IMR-90 (cell line): ENCODE results near the gene OR2F1. TPM values are rescaled to one million over a fixed set of nuclear protein-coding genes. Genes with fewer than 3 reads are reported as not detected.

Source experiments
- ATAC-seq: fragments of 200-7000 bp; cut with Tn5 transposase; 2 replicates; pipeline ENCODE4 v1.9.1; 2020; ENCODE audit warnings: low read depth, mild to moderate bottlenecking, moderate library complexity
- BruUV-seq: library from RNA; stranded (reverse); fragments of 400-500 nt; replicated peaks from 2 replicates; lab custom pipeline; 2021; lab: Mats Ljungman, UMichigan
- CTCF ChIA-PET: fragments of 300-600 bp; formaldehyde crosslinking; extraction: SDS; loops from one replicate; lab custom pipeline; 2021; ENCODE audit warnings: antibody characterized with exemption; lab: Yijun Ruan, JAX
- POLR2A ChIA-PET: fragments of 300-600 bp; sonication (Branson Sonifier 250); formaldehyde crosslinking; loops from one replicate; lab custom pipeline; 2022; ENCODE audit warnings: antibody characterized with exemption; ENCODE audit not compliant: unreplicated experiment; lab: Charles Lee
- DNase-seq: peaks from one replicate; pipeline ENCODE4 v3.0.0; 2013
- H2AFZ ChIP-seq: replicated peaks from 2 replicates; pipeline ENCODE3; 2013; ENCODE audit warnings: low read length, mild to moderate bottlenecking; ENCODE audit not compliant: poor library complexity
- H2AK5ac ChIP-seq: 2 replicates; pipeline ENCODE4 v1.6.1; 2013; ENCODE audit warnings: low read depth, low read length, inconsistent platforms
- H2AK9ac ChIP-seq: replicated peaks from 2 replicates; pipeline ENCODE3; 2013; ENCODE audit warnings: mild to moderate bottlenecking, low read depth, low read length, moderate library complexity; ENCODE audit not compliant: poor library complexity
- H2BK120ac ChIP-seq: 2 replicates; pipeline ENCODE4 v1.6.1; 2013; ENCODE audit warnings: low read depth, low read length, inconsistent platforms
- H2BK15ac ChIP-seq: 3 replicates; pipeline ENCODE4 v1.6.1; 2013; ENCODE audit warnings: low read depth, low read length, inconsistent platforms
- H2BK20ac ChIP-seq: 2 replicates; pipeline ENCODE4 v1.6.1; 2013; ENCODE audit warnings: low read depth, mild to moderate bottlenecking, inconsistent platforms, low read length, moderate library complexity
- H2BK5ac ChIP-seq: 2 replicates; pipeline ENCODE4 v1.6.1; 2013; ENCODE audit warnings: mild to moderate bottlenecking, low read depth, low read length, inconsistent platforms; ENCODE audit not compliant: poor library complexity, severe bottlenecking
- H3K14ac ChIP-seq: replicated peaks from 2 replicates; pipeline ENCODE4 v1.6.1; 2013; ENCODE audit warnings: low read depth, low read length, inconsistent platforms
- H3K18ac ChIP-seq: 2 replicates; pipeline ENCODE4 v1.6.1; 2013; ENCODE audit warnings: low read depth, low read length, control low read depth
- H3K23ac ChIP-seq: 2 replicates; pipeline ENCODE4 v1.6.1; 2013; ENCODE audit warnings: low read depth, low read length, inconsistent platforms
- H3K27ac ChIP-seq: 2 replicates; pipeline ENCODE4 v1.5.1; 2013; ENCODE audit warnings: mild to moderate bottlenecking, control low read depth, low read length; ENCODE audit not compliant: insufficient read depth
- H3K27me3 ChIP-seq: 2 replicates; pipeline ENCODE4 v1.6.1; 2013; ENCODE audit warnings: low read length; ENCODE audit not compliant: control insufficient read depth, insufficient read depth
- H3K36me3 ChIP-seq: 2 replicates; pipeline ENCODE4 v1.6.1; 2013; ENCODE audit warnings: low read length, mixed read lengths; ENCODE audit not compliant: control insufficient read depth, insufficient read depth
- H3K4ac ChIP-seq: 2 replicates; pipeline ENCODE4 v1.6.1; 2013; ENCODE audit warnings: low read depth, low read length, inconsistent platforms
- H3K4me1 ChIP-seq: 2 replicates; pipeline ENCODE4 v1.6.1; 2013; ENCODE audit warnings: low read length, mixed read lengths; ENCODE audit not compliant: control insufficient read depth, insufficient read depth
- H3K4me2 ChIP-seq: 2 replicates; pipeline ENCODE4 v1.6.1; 2013; ENCODE audit warnings: low read depth, mild to moderate bottlenecking, control low read depth, low read length, moderate library complexity
- H3K4me3 ChIP-seq: 2 replicates; pipeline ENCODE4 v1.5.1; 2013; ENCODE audit warnings: low read depth, mild to moderate bottlenecking, control low read depth, low read length, moderate library complexity; ENCODE audit not compliant: insufficient read depth
- H3K56ac ChIP-seq: 2 replicates; pipeline ENCODE4 v1.6.1; 2013; ENCODE audit warnings: low read length, inconsistent platforms; ENCODE audit not compliant: insufficient read depth; ENCODE audit errors: extremely low read depth
- H3K79me1 ChIP-seq, 2 experiments: 2 replicates each; pipeline ENCODE4 v1.6.1; 2013; ENCODE audit warnings: low read length in 2 of 2, inconsistent platforms in 1 of 2, low read depth in 1 of 2
- H3K9ac ChIP-seq: 2 replicates; pipeline ENCODE4 v1.6.1; 2013; ENCODE audit warnings: low read depth, low read length, control low read depth
- H3K9me1 ChIP-seq: 2 replicates; pipeline ENCODE4 v1.6.1; 2013; ENCODE audit warnings: low read length, inconsistent platforms; ENCODE audit not compliant: insufficient read depth
- H3K9me3 ChIP-seq: 2 replicates; pipeline ENCODE4 v1.6.1; 2013; ENCODE audit warnings: low read length; ENCODE audit not compliant: control insufficient read depth, insufficient read depth
- H4K20me1 ChIP-seq: 2 replicates; pipeline ENCODE4 v1.6.1; 2013; ENCODE audit warnings: low read length, inconsistent platforms; ENCODE audit not compliant: insufficient read depth
- H4K5ac ChIP-seq: 2 replicates; pipeline ENCODE4 v1.6.1; 2013; ENCODE audit warnings: mild to moderate bottlenecking, low read depth, low read length, control low read depth
- H4K8ac ChIP-seq, 2 experiments: 2 replicates each; pipeline ENCODE4 v1.6.1; 2013; ENCODE audit warnings: low read depth in 2 of 2, low read length in 2 of 2, control low read depth in 1 of 2, inconsistent platforms in 1 of 2
- H4K91ac ChIP-seq: 2 replicates; pipeline ENCODE4 v1.6.1; 2013; ENCODE audit warnings: low read depth, low read length, inconsistent platforms; ENCODE audit not compliant: insufficient read depth
- BHLHE40 ChIP-seq: fragments of 150-350 bp; IDR thresholded peaks from 2 replicates; pipeline ENCODE4 v1.6.1; 2016; ENCODE audit warnings: mild to moderate bottlenecking, low read depth, low read length
- CTCF ChIP-seq: conservative IDR thresholded peaks from 2 replicates; pipeline ENCODE4 v1.5.1; 2012; ENCODE audit warnings: mild to moderate bottlenecking, low read depth, low read length, improper control_type of control experiment
- ELK1 ChIP-seq: fragments of 150-350 bp; IDR thresholded peaks from 2 replicates; pipeline ENCODE4 v1.6.1; 2016; ENCODE audit warnings: low read depth, mild to moderate bottlenecking, low read length, moderate library complexity, borderline replicate concordance
- MAFK ChIP-seq: IDR thresholded peaks from 2 replicates; pipeline ENCODE4 v1.6.1; 2012; ENCODE audit warnings: low read depth, low read length, improper control_type of control experiment
- MAZ ChIP-seq: IDR thresholded peaks from 2 replicates; pipeline ENCODE4 v1.6.1; 2012; ENCODE audit warnings: low read depth, mild to moderate bottlenecking, low read length, improper control_type of control experiment, moderate library complexity, borderline replicate concordance
- MXI1 ChIP-seq: IDR thresholded peaks from 2 replicates; pipeline ENCODE4 v1.6.1; 2012; ENCODE audit warnings: low read depth, mild to moderate bottlenecking, low read length, moderate library complexity, borderline replicate concordance
- RCOR1 ChIP-seq: IDR thresholded peaks from 2 replicates; pipeline ENCODE4 v1.6.1; 2012; ENCODE audit warnings: mild to moderate bottlenecking, low read length, improper control_type of control experiment; ENCODE audit not compliant: insufficient replicate concordance
- RFX5 ChIP-seq: IDR thresholded peaks from 2 replicates; pipeline ENCODE4 v1.8.0; 2012; ENCODE audit warnings: low read depth, mild to moderate bottlenecking, low read length, moderate library complexity
- WGBS, 2 experiments: methylation state at CpG; one replicate each; pipeline versions ENCODE4 v1.1.5 to v1.1.7; 2013; ENCODE audit warnings: missing lambda C conversion rate in 2 of 2; ENCODE audit not compliant: insufficient read length in 1 of 2; ENCODE audit errors: extremely low coverage in 2 of 2; 5-methylcytosine and 5-hydroxymethylcytosine counted together
- dilution Hi-C: fragments of 300-500 bp; cut with HindIII; formaldehyde crosslinking; loops from one replicate; pipeline ENCODE4 v1.14.3; 2018; ENCODE audit warnings: low sequenced_read_pairs; ENCODE audit not compliant: unreplicated experiment
- in situ Hi-C: fragments of 300-500 bp; cut with MboI; formaldehyde crosslinking; loops from 3 replicates; pipeline ENCODE4 v1.14.3; 2019; ENCODE audit warnings: low sequenced_read_pairs, inconsistent platforms, mixed read lengths
- intact Hi-C: fragments of 100-400 bp; cut with micrococcal nuclease; formaldehyde crosslinking; loops from 2 replicates; pipeline ENCODE4 v1.10.0; 2022
- polyA plus RNA-seq, 3 experiments: library from polyadenylated mRNA; depleted of rRNA; stranded (reverse); fragments of >200 nt; gene quantifications; 2 replicates each; pipeline ENCODE4 v1.2.3, GENCODE V29; 2012; ENCODE audit warnings: low replicate concordance in 1 of 3
- total RNA-seq: library from RNA; depleted of rRNA; stranded (reverse); fragments of >200 nt; gene quantifications from 2 replicates; pipeline ENCODE4 v1.2.3, GENCODE V29; 2012

OR2F1 gene
- total and polyA plus RNA-seq, 2 of the 4 experiments (the other 2 are of a cell fraction) = not detected

GRCh38 chr7:143909863-143910262 is 44.8 kb upstream of the OR2F1 start:
- Histone ChIP-seq H3K9me1 (peaks cover 3% of the 10 kb centered on the region; the same call in 1 of the 2 replicates), H3K9ac (no peak overlapping the region), H3K4ac (no peak overlapping the region), H3K9me3 (no peaks in the 10 kb centered on the region), H3K79me1 (no peaks in the 10 kb centered on the region), H2BK20ac (no peak overlapping the region), H2AK5ac (no peak overlapping the region), H2BK5ac (no peak overlapping the region), H3K4me3 (no peak overlapping the region), H3K18ac (no peak overlapping the region), H2BK120ac (no peak overlapping the region), H4K8ac (no peak overlapping the region), H3K14ac (no peak overlapping the region), H3K27me3 (no peaks in the 10 kb centered on the region), H4K5ac (no peak overlapping the region), H4K20me1 (no peaks in the 10 kb centered on the region), H3K4me2 (no peak overlapping the region), H3K27ac (no peak overlapping the region), H2BK15ac (no peak overlapping the region), H3K36me3 (no peaks in the 10 kb centered on the region), H2AK9ac (no peak overlapping the region), H3K23ac (no peak overlapping the region), H4K91ac (no peak overlapping the region), H3K56ac (no peak overlapping the region), H3K4me1 (peaks cover 9% of the 10 kb centered on the region), H2AFZ (no peak overlapping the region)
- dilution Hi-C loops (no loop called here), in situ Hi-C loops (no loop called here), intact Hi-C loops (no loop called here)
- peak; percentile 8 for DNase-seq
- TF ChIP-seq MAFK (no peak), ELK1 (no peak), RFX5 (no peak), RCOR1 (no peak), MXI1 (no peak), BHLHE40 (no peak), CTCF (no peak), MAZ (no peak)
- POLR2A ChIA-PET = no interaction called here
- peak; percentile 57 for ATAC-seq
- no TSS peak for BruUV-seq
- CTCF ChIA-PET = no interaction called here
- no CpG with 5 or more reads among the region's 3 CpGs for WGBS, 2 experiments
